Activated T-helper 1 cell treated with Interleukin-2 at 50 U/mL for 16 hours (primary cell): Measurements from ENCODE around the gene TGFBR3L.

Experiments used
- DNase-seq: peaks from one replicate; pipeline ENCODE4 v3.0.0-alpha.2; 2020; ENCODE audit warnings: low read depth

Gene TGFBR3L

DNA sequence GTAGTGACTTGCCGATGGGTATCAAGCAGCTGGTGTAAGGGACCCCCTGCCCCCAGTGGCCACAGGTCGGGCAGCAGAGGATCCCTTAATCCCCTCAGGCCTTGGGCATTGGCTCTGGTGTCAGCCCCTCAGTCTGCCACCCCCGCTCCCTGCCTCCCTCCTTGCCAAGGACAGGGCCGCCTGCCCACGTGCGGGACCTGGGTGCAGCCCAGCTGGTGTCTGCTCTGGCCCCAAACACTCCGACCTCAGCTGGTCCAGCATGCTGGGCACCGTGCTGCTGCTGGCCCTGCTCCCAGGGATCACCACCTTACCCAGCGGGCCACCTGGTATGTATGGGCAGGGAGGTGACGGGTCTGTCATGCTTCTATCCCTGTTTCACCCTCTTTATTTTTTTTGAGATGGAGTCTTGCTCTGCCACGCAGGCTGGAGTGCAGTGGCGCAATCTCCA, at the start of gene TGFBR3L:
Gene TGFBR3L (plus strand): TSS at position 233 of the 448 bp plus-strand sequence.
- no peak for DNase-seq

DNA sequence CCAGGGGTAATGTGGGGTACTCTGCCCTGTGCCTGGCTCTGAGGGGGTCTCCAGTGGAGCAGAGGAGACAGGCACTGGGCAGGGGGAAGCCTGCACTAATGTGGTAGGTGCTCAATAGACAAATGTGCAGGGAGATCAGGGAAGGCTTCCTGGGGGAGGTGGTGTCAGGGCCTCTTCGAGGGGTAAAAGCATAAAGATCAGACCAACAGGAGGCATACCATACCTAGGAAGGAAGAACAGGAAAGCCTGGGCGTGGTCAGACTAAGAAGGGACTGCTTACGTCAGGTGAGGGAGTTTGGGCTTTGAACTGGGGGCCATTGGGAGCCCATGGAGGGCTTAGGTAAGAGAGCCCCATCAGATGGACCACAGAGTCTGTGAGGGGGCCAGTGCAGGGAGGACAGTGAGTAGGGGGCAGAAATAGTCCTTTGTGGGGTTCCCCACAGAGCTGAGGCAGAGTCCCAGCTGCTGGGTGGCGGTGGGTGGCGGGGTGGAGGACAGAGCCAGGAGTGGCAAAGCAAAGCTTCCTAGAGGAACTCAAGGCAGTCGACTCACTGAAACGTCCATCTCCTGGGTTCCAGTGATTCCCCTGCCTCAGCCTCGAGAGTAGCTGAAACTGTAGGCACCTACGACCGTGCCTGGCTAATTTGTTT, 49.2 kb upstream of the TGFBR3L start:
- no peak for DNase-seq

DNA sequence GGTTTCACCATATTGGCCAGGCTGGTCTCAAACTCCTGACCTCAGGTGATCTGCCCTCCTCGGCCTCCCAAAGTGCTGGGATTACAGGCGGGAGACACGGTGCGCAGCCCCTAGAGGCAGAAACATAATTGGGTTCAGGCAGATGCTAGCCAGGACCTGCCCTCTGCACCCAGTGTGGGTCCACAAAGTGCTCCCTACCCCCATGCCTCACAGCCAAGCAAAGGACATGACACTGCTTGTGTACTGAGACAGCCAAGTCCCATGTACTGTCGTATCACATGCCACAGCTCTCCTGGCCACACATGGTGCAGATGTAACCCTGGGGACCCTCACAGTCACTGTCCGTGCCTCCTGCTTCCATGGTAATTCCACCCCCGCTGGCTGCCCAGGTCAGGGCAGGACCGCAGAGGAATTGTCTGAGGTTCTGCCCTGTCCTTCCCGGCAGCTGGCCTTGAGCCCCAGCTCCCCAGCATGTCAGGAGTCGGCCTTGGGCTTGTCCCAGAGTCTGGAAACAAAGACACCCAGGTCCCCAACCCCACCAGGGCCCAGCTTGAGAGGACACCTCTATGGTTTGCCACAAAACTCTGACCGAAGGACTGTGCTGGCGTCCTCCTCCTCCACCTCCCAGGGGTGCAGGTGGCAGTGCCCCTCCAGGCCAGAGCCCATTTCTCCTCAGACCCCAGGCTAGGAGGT, 48.1 kb upstream of the TGFBR3L start:
- no peak for DNase-seq

DNA sequence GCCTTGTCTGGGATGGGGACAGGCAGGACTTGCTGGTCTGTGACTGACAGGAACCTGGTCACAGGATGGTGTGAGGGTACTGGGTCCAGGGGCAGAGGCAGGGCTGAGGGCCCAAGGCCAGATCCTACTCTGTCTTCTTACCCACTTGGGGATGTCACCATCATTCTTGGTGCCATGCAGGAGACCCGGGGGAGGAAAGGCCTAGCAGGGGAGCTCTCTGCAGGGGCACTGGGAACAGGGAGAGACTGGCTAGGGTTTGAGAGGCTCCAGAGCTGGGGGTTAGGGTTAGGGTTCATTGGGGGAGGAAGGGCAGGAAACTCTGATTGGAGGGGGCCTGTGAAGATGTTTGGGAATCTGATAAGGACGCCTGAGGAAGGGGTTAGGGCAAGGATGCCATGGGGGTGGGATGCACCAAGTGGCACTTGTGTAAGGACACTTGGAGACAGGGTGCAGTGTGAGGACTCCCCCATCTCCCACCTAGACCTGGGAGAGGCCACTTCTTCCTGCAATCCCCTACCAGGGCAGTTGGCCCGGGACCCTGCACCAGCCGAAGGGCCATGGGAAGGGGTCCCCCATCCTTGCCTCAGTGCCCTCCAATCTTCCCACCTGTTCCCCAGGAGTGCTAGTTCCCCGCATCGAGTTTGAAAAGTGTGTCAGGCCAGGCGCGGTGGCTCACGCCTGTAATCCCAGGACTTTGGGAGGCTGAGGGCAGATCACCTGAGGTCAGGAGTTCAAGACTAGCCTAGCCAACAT, 47.4 kb upstream of the TGFBR3L start:
- DNase-seq = no peak

DNA sequence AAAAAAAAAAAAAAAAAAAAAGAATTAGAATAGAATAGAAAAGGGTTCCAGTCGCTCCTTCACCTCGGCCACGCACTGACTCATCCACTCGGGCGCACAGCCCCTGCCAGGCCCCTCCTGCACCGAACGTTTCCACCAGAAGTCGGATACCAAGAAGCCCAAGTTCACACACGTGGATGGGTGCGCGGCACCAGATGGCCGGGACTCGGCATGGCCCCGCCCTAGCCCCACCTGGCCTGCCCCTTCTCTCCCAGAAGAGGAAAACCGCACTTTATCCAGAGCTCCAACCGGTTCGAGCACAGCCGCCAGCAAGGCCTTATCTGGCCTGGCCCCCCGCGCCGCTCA, 46.3 kb upstream of the TGFBR3L start:
- DNase-seq = no peak

DNA sequence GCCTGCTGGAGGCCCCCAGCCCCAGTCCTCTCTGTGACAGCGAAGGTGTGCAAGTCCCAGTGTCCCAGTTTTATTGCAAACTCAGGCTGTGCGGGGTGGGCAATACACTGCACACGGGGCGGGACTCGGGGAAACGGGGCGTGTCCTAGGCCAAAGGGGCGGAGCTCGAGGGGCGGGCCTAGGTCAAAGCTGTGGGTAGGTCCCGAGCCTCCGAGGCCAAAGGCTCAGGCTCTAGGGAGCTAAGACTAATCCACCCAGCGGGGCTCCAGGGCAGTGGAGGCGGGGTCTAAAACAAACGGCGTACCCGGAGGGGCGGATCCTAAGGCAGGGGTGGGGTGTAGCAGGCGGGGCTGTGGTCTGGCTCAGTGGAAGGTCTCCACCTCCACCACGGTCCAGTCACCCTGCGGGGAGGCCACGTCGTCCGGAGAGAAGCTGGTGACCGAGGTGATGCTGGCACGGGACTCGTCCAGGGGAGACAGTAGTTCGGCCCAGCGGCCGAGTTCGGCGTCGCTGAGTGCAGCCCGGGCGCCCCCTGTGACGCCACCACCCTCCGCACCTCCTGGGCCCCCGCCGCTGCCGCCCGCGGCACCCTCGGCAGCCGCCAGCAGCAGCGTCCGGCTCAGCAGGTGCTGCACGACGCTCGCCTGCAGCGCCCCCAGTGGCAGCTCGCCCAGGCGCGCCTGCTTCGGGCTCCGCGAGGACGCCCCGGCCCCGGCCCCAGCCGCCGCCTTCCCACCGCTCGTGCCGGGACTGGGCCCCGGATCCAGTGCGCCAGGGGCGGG, 45.8 kb upstream of the TGFBR3L start:
- peak; percentile 78 for DNase-seq

DNA sequence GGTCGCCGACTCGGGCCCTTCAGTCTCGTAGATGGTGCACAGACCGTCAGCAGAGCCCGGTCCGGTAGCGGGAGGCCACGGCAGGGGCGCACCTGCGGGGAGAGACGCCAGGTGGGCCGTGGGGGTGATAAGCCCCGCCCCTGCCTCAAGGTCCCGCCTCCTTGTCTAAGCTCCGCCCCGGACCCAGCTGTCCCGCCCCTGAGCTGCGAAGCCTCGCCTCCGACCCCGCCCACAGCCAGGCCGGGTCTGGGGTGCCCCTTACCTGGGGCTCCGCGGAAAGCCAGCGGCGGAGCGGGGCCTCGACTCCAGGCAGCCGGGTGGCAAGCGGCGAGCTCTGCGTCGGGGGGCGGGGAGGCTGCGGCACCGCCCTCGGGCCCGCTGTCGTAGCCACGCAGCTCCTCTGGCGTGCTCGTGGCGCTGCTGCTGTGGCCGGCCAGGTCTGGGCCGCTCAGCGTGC, 45.1 kb upstream of the TGFBR3L start:
- DNase-seq = peak; percentile 72

DNA sequence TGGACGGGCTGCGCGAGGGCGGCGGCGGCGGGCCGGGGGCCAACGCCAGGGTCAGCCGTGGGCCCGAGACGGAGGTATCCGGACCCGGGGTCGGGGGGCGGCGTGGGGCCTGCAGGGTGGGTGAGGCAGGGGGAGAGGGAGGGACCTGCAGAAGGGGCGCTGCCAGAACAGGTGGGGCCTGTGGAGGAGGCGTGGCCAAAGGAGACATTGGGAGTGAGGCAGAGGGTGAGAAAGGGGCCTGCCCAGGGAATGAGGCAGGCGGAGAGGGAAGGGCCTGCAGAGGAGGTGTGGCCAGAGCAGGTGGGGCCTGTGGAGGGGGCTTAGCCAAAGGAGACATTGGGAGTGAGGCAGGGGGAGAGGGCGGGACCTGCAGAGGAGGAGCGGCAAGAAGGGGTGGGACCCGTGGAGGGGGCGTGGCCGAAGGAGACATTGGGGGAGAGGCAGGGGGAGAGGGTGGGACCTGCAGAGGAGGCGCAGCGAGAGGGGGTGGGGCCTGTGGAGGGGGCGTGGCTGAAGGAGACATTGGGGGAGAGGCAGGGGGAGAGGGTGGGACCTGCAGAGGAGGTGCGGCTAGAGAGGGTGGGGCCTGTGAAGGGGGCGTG, 44.6 kb upstream of the TGFBR3L start:
- DNase-seq = no peak

DNA sequence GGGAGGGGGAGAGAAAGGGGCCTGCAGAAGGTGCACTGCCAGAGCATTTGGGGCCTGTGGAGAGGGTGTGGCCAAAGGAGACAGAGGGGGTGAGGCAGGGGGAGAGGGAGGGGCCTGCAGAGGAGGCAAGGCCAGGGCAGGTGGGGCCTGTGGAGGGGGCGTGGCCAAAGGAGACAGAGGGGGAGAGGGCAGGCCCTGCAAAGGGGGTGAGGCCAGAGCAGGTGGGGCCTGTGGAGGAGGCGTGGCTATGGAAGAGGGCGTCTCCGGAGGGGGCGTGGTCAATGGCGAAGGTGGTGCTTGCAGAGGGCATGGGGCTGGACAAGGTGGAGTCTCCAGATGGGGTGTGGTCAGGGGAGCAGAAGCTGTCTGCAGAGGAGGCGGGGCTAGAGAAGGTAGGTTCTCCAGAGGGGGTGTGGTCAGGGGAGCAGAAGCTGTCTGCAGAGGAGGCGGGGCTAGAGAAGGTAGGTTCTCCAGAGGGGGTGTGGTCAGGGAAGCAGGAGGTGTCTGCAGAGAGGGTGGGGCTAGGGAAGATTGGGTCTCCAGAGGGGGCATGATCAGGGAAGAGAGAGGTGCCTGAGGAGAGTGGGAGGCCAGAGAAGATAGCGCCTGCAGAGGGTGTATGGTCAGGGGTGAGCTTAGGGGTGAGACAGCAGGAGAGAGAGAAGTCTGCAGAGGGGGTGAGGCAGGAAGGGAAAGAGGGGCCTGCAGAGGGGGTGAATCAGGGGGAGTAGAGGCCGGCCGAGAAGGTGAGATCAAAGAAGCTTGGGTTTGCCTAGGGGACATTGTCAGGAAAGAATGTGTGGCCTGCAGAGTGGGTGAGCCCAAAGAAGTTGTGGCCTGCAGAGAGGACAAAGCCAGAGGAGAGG, 43.8 kb upstream of the TGFBR3L start:
- no peak for DNase-seq

DNA sequence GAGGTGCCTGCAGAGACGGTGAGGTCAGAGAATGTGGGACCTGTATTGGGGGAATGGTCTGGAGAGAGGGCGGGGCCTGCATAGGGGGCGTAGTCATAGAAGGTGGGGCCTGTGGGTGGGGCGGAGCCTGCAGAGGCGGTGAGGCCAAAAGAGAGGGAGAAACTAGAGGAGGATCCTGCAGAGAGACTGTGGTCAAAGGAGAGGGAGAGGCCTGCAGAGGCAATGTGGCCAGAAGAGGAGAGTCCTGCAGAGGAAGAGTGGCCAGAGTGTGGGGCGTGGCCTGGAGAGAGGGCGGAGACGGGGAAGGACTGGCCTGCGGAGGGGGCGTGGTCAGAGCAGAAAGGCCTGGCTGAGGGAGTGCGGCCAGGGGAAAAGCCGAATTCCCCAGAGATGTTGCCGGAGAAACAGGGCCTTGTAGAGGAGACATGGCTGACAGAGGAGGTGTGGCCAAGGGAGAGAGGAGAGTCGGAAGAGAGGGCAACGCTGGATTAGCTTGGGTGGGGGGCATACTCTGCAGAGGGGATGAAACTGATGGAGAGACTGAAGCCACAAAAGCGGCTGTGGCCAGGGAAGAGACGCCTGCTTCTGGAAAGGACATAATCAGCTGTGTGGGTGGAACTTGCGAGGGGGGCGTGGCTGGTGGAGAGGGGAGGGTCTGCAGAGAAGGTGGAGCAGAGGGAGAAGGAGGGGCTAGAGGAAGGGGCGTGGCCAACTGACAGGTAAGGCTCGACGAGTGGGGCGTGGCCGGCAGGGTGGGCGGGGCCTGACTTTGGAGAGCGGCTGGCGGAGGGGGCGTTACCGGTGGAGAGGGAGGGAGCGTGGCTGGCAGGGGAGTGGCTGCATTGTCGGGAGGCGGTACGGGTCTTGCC, 43.0 kb upstream of the TGFBR3L start:
- DNase-seq = peak; percentile 60

DNA sequence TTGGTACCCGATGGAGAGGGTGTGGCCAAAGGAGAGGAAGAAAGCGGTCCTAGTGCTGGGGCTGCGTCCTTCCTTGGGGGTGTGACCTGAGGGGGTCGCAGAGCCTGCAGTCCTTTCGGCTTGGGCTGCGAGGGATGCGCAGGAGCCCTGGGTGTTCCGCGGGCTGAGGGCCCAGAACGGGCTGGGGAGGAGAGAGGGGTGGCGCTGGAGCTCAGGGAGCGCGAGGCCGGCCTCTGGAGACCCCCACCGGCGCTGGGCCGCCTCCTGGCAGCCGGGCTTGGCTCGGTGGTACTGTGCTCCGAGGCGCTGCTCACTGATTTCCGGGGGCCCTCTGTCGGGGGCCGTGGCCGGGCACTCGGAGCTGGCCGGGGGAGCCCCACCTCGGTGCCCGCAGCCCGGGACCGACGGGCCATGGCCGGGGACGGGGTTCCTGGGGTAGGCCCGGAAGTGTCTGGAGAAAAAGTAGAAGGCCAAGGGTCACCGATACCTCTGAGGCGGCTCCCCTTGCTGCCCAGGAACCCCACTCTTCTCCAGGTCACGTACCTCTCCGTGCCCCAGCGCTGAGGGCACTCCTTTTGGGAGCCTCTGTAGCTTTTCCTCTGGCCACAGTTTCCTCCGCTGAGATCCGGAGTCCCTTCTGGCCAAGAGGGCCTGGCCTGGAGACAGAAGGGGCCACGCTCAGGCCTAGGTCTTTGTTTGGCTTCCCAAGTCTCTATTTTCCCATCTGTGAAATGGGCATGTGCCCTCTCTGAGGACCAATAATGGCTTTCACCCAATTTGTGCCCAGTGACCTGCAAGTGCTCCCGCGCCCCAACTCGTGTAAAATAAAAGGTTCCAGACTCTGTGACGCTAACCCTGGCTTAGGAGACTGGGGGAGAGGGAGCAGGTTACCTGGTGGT, 42.1 kb upstream of the TGFBR3L start:
- no peak for DNase-seq

DNA sequence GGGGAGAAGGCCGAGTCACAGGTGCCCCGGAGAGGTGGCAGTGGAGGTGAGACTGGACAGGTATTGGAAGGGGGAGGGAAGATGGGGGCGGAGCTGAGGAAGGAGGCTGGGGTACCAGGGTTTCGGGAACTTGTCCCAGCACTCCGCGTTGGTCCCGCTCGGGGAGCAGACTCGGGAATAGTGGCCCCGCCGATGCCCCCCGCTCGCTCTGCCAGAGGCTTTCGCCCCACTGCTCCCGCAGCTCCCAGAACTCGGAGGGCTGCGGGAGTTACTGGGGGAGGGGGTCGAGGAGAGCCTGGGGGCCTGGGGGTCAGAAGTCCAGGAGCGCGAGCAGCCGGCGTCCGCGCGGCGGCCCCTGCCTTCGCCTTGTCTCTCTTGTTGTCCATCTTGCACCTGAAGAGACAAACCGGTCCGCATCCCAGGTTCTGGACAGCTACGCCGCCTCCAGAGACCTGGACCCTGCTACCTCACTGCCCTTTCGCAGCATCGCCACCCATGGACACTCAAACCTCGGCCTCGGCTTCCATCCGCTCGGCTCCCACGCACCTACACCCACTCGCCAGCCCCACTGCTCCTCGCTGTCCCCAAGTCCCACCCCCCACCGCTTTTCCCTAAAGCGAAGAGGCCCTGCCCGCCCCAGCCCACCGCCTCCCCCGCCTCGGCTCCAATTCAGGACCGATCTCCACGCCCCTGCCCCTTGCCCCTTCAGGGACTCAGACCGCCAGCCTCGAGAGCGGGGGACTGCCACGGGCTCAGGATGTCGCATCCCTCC, 41.1 kb upstream of the TGFBR3L start:
- DNase-seq = no peak

DNA sequence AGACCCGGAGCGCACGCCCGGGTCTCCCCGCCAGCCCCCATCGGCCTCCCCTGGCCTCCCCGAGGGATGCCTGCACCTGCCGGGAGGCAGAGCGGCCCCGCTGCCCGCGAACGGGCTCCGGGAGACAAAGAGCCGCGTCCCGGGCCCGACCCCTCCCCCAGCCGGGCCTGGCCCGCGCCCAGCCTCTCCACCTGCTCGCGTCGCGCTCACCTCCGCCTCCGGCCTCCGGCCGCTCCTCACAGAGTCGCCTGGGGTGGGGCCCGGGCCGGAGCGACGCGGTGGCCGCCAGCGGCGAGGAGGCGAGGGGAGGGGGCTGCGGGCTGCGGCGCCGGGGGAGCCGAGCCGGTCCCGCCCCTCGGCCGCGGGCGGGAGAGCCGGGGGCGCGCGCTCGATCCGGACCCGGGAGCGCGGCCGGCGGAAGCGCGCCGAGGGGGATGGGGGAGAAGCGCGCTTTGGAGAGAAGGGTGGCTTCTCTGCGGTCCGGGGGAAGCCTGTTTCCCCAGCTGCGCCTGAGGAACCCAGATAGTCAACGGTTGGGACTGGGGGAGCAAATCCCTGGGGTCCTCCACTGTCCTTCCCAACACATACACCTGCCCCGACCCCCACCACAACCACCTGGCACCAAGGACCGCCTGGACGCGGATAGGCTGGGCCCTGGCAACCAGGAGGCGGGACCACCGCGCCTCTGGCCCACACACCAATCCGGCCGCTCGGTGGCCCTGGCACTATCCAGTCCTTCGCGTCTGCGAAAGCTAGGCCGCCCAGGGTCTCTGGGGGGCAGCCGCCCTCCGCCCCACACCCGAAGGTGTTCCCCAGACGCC, 40.3 kb upstream of the TGFBR3L start, which contains the start of gene PRR36:
Gene PRR36 (minus strand): TSS at position 315 of the 821 bp plus-strand sequence. CDS start 701 bp downstream, outside the sequence.
- DNase-seq = no peak

DNA sequence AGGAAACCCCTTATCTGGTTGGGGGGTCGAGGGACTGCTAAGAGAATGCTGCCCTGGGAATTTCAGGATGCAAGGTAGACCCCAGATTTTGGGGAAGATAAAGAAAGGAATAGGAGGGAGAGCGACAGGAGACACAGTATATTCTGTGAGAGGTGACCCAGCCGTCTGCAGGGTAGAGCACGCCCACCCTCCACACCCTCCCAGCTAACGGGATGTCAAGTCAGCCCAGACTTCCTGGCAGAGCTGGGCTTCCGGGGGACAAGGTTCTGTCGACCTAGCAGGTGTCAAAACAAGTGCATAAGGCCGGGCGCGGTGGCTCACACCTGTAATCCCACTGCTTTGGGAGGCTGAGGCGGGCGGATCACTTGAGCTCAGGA, 39.7 kb upstream of the TGFBR3L start:
- DNase-seq = no peak

DNA sequence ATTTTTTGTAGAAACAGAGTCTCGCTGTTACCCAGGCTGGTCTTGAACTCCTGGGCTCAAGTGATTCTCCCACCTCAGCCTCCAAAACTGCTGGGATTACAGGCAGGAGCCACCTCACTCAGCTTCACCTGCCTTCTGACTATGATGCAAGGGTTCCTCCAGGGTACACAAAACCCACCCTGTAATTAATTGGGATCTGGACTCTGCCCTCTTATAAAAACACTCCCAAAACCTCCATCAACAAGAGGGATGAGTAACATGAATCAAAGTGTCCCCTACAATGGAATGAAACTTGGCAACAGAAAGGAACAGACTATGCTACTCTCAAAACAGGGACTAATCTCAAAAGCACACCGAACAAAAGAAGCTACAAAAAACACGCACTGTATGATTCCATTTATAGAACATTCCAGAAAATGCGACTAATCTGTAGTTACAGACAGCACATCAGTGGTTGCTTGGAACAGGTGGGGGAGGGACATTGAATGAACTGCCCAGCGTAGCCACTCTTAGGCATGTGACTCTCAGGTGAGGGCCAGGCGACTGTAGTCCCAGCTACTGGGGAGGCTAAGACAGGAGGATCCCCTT, 37.3 kb upstream of the TGFBR3L start:
- DNase-seq = no peak

DNA sequence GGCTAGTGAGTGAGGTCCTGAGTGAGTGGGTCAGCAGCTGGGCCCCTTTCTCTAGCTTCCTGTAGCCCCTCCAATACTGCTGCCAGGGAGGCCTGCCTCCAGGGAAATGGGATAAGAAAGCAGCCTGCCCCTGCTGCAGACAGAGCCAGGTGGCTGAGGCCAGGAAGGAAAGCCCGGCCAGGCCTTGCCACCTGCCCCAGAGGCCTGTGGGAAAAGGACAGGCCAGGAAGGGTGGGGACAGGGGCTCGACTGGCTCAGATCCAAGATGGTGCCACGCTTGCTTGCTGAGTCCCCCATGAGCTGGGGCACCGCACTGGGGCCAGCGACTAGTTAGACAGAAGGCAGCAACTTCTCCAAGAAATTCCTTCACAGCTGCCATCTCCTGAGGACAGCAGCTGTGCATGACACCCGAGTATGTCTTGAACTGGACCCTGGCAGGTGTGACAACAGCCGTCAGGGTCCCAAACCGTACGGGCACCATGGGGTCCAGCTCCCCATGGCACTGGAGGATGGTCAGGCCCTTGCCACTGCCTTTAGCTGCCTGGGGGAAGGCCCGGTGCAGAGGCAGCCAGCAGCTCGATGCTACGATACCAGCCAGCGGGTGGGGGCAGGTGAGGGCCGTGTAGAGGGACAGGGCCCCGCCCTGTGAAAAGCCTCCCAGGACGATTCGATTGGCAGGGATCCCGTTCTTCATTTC, 35.4 kb upstream of the TGFBR3L start:
- no peak for DNase-seq
